BJ (cell line): ENCODE data around the gene MFSD12. TPM values are rescaled to one million over a fixed set of nuclear protein-coding genes. Genes with fewer than 3 reads are reported as not detected.
A peak's percentile ranks its signal among the peaks of the same experiment; 100 is the strongest.

Experiments used
- CTCF ChIA-PET: fragments of 350-600 bp; formaldehyde crosslinking; extraction: SDS; loops from one replicate; lab custom pipeline; 2021; ENCODE audit warnings: antibody characterized with exemption, inconsistent platforms; lab: Yijun Ruan, JAX
- POLR2A ChIA-PET: fragments of 300-600 bp; sonication (Branson Sonifier 250); formaldehyde crosslinking; extraction: SDS; loops from one replicate; lab custom pipeline; 2021; ENCODE audit warnings: antibody characterized with exemption; lab: Charles Lee
- DNase-seq: peaks from one replicate; pipeline ENCODE4 v3.0.0-alpha.2; 2011; ENCODE audit warnings: low read depth
- H3K27me3 ChIP-seq: 2 replicates; pipeline ENCODE4 v1.6.0; 2011; ENCODE audit warnings: low read length; ENCODE audit not compliant: control insufficient read depth, insufficient read depth
- H3K36me3 ChIP-seq: 2 replicates; pipeline ENCODE4 v1.5.1; 2011; ENCODE audit warnings: low read length; ENCODE audit not compliant: control insufficient read depth, insufficient read depth
- H3K4me3 ChIP-seq: 2 replicates; pipeline ENCODE4 v1.5.1; 2011; ENCODE audit warnings: low read depth, mild to moderate bottlenecking, control low read depth, low read length
- polyA plus RNA-seq: library from polyadenylated mRNA; depleted of rRNA; stranded (reverse); fragments of >200 nt; gene quantifications from 2 replicates; pipeline ENCODE4 v1.2.3, GENCODE V29; 2011
- TF ChIP-seq, protein P1 (sequence below): IDR thresholded peaks from 2 replicates; pipeline ENCODE4 v1.5.1; 2011; ENCODE audit warnings: low read depth, mild to moderate bottlenecking, control low read depth, inconsistent platforms, low read length, moderate library complexity; ENCODE audit not compliant: insufficient read depth

The MFSD12 gene
- polyA plus RNA-seq, 1 experiment, result 54.7 TPM

DNA sequence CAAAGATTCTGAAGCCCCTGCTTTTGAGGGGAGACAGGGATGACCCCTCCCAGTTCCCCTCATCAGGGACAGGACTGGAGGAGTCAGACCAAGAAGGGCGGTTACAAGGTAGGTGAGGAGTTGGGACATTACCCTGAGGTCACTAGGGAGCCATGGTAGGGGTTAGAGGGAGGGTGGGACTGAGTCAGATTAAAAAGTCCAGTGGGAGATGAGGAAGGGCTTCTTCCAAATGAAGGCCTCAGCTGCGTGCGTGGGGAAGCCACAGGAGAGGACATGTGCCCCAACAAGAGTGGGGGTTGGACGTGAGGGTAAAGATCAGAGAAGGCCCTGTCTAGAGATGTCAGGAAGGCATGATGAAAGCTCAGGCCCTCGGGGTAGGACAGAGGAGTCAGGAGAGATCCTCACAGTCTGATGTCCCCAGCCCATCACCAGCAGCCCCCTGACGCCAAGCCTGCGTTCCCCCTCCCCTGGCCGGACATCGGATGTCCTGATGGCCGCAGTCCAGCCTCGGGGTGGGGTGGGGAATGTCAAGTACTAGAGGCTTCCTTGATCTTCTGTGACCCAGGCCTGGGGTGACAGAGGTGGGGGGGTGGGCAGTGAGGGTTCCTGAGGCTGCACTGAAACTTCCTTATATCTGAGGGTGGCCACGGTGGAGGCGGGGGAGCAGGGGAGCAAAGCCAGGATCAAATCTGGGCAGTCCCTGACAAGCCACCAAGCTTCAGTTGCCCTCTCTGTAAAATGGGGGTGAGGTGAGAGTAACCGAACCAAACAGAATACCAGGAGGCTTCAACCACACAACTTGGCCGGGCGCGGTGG is 6.5 kb upstream of the MFSD12 start:
- no peak for DNase-seq
- H3K36me3 ChIP-seq, result no peaks in the 10 kb centered on the region
- ChIA-PET CTCF (interaction anchor here (1.0 to 1.2 kb wide), 2 partner anchors 9 to 34 kb away, joined by 3 read pairs; no protein-coding TSS in a partner anchor), POLR2A (no interaction called here)
- no peaks in the 10 kb centered on the region for H3K27me3 ChIP-seq
- no peak overlapping the region for H3K4me3 ChIP-seq
- TF ChIP-seq, protein P1, sequence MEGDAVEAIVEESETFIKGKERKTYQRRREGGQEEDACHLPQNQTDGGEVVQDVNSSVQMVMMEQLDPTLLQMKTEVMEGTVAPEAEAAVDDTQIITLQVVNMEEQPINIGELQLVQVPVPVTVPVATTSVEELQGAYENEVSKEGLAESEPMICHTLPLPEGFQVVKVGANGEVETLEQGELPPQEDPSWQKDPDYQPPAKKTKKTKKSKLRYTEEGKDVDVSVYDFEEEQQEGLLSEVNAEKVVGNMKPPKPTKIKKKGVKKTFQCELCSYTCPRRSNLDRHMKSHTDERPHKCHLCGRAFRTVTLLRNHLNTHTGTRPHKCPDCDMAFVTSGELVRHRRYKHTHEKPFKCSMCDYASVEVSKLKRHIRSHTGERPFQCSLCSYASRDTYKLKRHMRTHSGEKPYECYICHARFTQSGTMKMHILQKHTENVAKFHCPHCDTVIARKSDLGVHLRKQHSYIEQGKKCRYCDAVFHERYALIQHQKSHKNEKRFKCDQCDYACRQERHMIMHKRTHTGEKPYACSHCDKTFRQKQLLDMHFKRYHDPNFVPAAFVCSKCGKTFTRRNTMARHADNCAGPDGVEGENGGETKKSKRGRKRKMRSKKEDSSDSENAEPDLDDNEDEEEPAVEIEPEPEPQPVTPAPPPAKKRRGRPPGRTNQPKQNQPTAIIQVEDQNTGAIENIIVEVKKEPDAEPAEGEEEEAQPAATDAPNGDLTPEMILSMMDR, result no peak

DNA sequence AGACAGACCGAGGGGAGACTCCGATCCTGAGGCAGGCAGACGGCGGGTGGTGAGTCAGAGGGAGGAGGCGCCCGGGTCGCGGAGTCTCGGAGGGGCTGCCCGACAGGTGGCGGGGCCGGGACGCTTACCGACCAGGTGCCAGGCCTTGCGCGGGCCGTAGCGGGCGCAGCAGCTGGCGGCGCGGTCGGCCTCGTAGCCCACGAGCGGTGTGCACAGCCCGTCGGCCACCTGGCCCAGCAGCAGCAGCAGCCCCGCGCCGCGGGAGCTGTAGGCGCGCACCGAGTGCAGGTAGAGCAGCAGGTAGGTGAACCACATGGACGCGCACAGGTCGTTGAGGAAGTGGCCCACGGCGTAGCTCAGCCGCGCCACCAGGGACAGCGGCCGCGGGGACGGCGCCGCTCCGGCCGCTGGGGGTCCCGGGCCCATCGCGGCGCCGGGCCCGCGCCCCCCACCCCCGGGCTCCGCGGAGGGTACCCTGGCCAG is 367 bp downstream of the MFSD12 start:
- Histone ChIP-seq H3K27me3 (no peaks in the 10 kb centered on the region), H3K36me3 (no peaks in the 10 kb centered on the region), H3K4me3 (peak overlapping the region; percentile 72)
- TF ChIP-seq, protein P1, result no peak
- no peak for DNase-seq
- POLR2A ChIA-PET, result no interaction called here
- CTCF ChIA-PET, result interaction anchor here (0.8 to 5.8 kb wide), 2 partner anchors 11 to 17 kb away, joined by 3 to 57 read pairs; no protein-coding TSS in a partner anchor

GRCh38 chr19:3556423-3556977 is 886 bp downstream of the MFSD12 start:
- CTCF ChIA-PET, result interaction anchor here (0.8 to 5.8 kb wide), 2 partner anchors 10 to 17 kb away, joined by 3 to 57 read pairs; no protein-coding TSS in a partner anchor

DNA sequence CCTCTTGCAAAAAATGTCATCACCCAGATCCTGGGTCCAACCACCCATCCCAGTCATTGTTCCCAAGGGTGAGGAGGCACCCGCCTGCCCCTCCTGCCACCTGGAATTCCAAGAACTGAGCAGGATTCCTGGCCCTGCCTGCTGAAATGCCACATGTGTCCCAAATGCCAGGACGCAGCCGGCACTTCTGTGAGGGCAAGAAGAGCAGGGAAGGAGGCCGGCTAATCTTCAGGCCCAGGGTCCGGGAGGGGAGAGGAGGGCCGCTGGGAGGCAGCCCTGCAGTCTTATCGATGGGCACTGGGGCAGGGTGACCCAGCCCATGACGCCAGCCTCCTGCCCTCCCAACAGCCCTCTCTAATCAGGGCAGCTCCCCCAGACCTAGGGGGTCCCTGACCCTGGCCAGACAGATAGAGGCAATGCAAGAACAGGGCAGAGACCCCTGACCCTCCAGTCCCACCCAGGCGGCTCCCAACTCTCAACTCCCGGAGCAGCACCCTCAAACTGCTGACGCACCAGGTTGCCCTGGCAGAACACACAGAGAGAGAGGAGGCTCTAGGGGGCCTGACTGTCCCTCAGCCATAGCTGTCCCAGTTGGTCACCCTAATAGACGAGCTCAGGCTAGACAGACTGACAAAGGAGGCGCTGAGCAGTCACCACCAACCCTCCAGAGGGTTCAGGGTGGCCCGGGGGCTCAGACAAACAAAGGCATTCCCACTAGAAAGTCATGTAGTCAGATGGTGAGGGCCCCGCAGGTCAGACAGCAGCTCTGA is 1.5 kb downstream of the MFSD12 start:
- TF ChIP-seq, protein P1, result no peak
- ChIA-PET POLR2A (no interaction called here), CTCF (interaction anchor here (5.8 kb wide), 1 partner anchor 9 kb away, joined by 57 read pairs; no protein-coding TSS in a partner anchor)
- Histone ChIP-seq H3K27me3 (no peaks in the 10 kb centered on the region), H3K4me3 (peak overlapping the region; percentile 72), H3K36me3 (no peaks in the 10 kb centered on the region; the same call in 1 of the 2 replicates)
- no peak for DNase-seq

More at GRCh38 chr19:3556423-3556977, 886 bp downstream of the MFSD12 start:
- Histone ChIP-seq H3K27me3 (no peaks in the 10 kb centered on the region), H3K36me3 (no peaks in the 10 kb centered on the region; the same call in 1 of the 2 replicates), H3K4me3 (peak overlapping the region; percentile 72)
- POLR2A ChIA-PET, result no interaction called here
- TF ChIP-seq, protein P1, result no peak
- no peak for DNase-seq
